Muscle of leg (tissue), 16 donors: Measurements from ENCODE around the gene MRPS24. TPM values are rescaled to one million over a fixed set of nuclear protein-coding genes. Genes with fewer than 3 reads are reported as not detected.
A peak's percentile ranks its signal among the peaks of the same experiment; 100 is the strongest.

Source experiments
- DNase-seq: peaks from one replicate; pipeline ENCODE4 v3.0.0; 2013
- H3K27ac ChIP-seq: one replicate; pipeline ENCODE4 v1.5.1; 2013; ENCODE audit warnings: mild to moderate bottlenecking, low read length, control low read depth
- H3K27me3 ChIP-seq: one replicate; pipeline ENCODE4 v1.6.1; 2013; ENCODE audit warnings: low read length; ENCODE audit not compliant: control insufficient read depth, insufficient read depth
- H3K36me3 ChIP-seq: one replicate; pipeline ENCODE4 v1.6.1; 2013; ENCODE audit warnings: low read length; ENCODE audit not compliant: control insufficient read depth, insufficient read depth
- H3K4me1 ChIP-seq: one replicate; pipeline ENCODE4 v1.6.1; 2013; ENCODE audit warnings: low read length; ENCODE audit not compliant: control insufficient read depth, insufficient read depth
- H3K4me3 ChIP-seq: one replicate; pipeline ENCODE4 v1.5.1; 2013; ENCODE audit warnings: low read length, control low read depth
- H3K9me3 ChIP-seq: replicated peaks from 2 replicates; pipeline ENCODE4 v1.6.1; 2013; ENCODE audit warnings: low read depth, low read length; ENCODE audit not compliant: control insufficient read depth
- WGBS: methylation state at CpG from one replicate; pipeline ENCODE4 v1.1.5; 2013; ENCODE audit warnings: missing lambda C conversion rate; ENCODE audit not compliant: insufficient coverage; 5-methylcytosine and 5-hydroxymethylcytosine counted together
- long read RNA-seq, 11 donors: transcript quantifications; one replicate each; lab custom pipeline, GENCODE V29; 2026
- polyA plus RNA-seq, 8 donors: library from polyadenylated mRNA; unstranded; fragments of 120-200 nt; gene quantifications; one replicate each; pipeline versions ENCODE4 v1.2.1 to v1.2.3, GENCODE V29; 2013; ENCODE audit warnings: inconsistent platforms in 1 of 8, low replicate concordance in 1 of 8; ENCODE audit not compliant: insufficient read length in 8 of 8, insufficient read depth in 1 of 8
- total RNA-seq: library from RNA; stranded (reverse); fragments of 120-200 nt; gene quantifications from one replicate; pipeline ENCODE4 v1.2.4, GENCODE V29; 2013

The MRPS24 gene
- total RNA-seq = 101 TPM
- 10 to 100 TPM; 67.5 to 97.7 (median 74.4) TPM for polyA plus RNA-seq
- long read RNA-seq, donor 1, transcript MRPS24-203 (3 exons, 743 nt) = minor isoform, 7 of 38 reads
- long read RNA-seq, donor 1, transcript MRPS24-201 (4 exons, 707 nt) = major isoform, 28 of 38 reads
- long read RNA-seq, donor 1, partial matches to known transcripts = 0 of 38 reads
- long read RNA-seq, donor 1, other reads (novel, unspliced or antisense) = 0 of 38 reads
- long read RNA-seq, donor 2, transcript MRPS24-201 (4 exons, 707 nt) = major isoform, 6 of 6 reads
- long read RNA-seq, donor 2, partial matches to known transcripts = 0 of 6 reads
- long read RNA-seq, donor 2, other reads (novel, unspliced or antisense) = 0 of 6 reads
- long read RNA-seq, donor 3, transcript MRPS24-205 (2 exons, 392 nt) = minor isoform, 6 of 71 reads
- long read RNA-seq, donor 3, transcript MRPS24-201 (4 exons, 707 nt) = major isoform, 47 of 71 reads
- long read RNA-seq, donor 3, transcript MRPS24-203 (3 exons, 743 nt) = minor isoform, 18 of 71 reads
- long read RNA-seq, donor 3, partial matches to known transcripts = 0 of 71 reads
- long read RNA-seq, donor 3, other reads (novel, unspliced or antisense) = 0 of 71 reads
- long read RNA-seq, donor 4, transcript MRPS24-201 (4 exons, 707 nt) = major isoform, 36 of 49 reads
- long read RNA-seq, donor 4, transcript MRPS24-203 (3 exons, 743 nt) = minor isoform, 12 of 49 reads
- long read RNA-seq, donor 4, partial matches to known transcripts = 0 of 49 reads
- long read RNA-seq, donor 4, other reads (novel, unspliced or antisense) = 0 of 49 reads
- long read RNA-seq, donor 5, transcript MRPS24-201 (4 exons, 707 nt) = major isoform, 136 of 197 reads
- long read RNA-seq, donor 5, transcript MRPS24-203 (3 exons, 743 nt) = minor isoform, 57 of 197 reads
- long read RNA-seq, donor 5, partial matches to known transcripts = 0 of 197 reads
- long read RNA-seq, donor 5, other reads (novel, unspliced or antisense) = 0 of 197 reads
- long read RNA-seq, donor 6, transcript MRPS24-201 (4 exons, 707 nt) = major isoform, 119 of 164 reads
- long read RNA-seq, donor 6, transcript MRPS24-203 (3 exons, 743 nt) = minor isoform, 30 of 164 reads
- long read RNA-seq, donor 6, partial matches to known transcripts = 12 of 164 reads
- long read RNA-seq, donor 6, other reads (novel, unspliced or antisense) = 0 of 164 reads
- long read RNA-seq, donor 7, transcript MRPS24-203 (3 exons, 743 nt) = minor isoform, 17 of 111 reads
- long read RNA-seq, donor 7, transcript MRPS24-201 (4 exons, 707 nt) = major isoform, 78 of 111 reads
- long read RNA-seq, donor 7, transcript MRPS24-205 (2 exons, 392 nt) = minor isoform, 5 of 111 reads
- long read RNA-seq, donor 7, partial matches to known transcripts = 10 of 111 reads
- long read RNA-seq, donor 7, other reads (novel, unspliced or antisense) = 0 of 111 reads
- long read RNA-seq, donor 8, transcript MRPS24-203 (3 exons, 743 nt) = minor isoform, 14 of 73 reads
- long read RNA-seq, donor 8, transcript MRPS24-201 (4 exons, 707 nt) = major isoform, 56 of 73 reads
- long read RNA-seq, donor 8, partial matches to known transcripts = 0 of 73 reads
- long read RNA-seq, donor 8, other reads (novel, unspliced or antisense) = 0 of 73 reads
- long read RNA-seq, donor 9, transcript MRPS24-201 (4 exons, 707 nt) = major isoform, 35 of 48 reads
- long read RNA-seq, donor 9, transcript MRPS24-203 (3 exons, 743 nt) = minor isoform, 12 of 48 reads
- long read RNA-seq, donor 9, partial matches to known transcripts = 0 of 48 reads
- long read RNA-seq, donor 9, other reads (novel, unspliced or antisense) = 0 of 48 reads
- long read RNA-seq, donor 10, transcript MRPS24-201 (4 exons, 707 nt) = major isoform, 91 of 134 reads
- long read RNA-seq, donor 10, transcript MRPS24-205 (2 exons, 392 nt) = minor isoform, 5 of 134 reads
- long read RNA-seq, donor 10, transcript MRPS24-203 (3 exons, 743 nt) = minor isoform, 22 of 134 reads
- long read RNA-seq, donor 10, partial matches to known transcripts = 16 of 134 reads
- long read RNA-seq, donor 10, other reads (novel, unspliced or antisense) = 0 of 134 reads
- long read RNA-seq, donor 11, transcript MRPS24-201 (4 exons, 707 nt) = major isoform, 70 of 100 reads
- long read RNA-seq, donor 11, transcript MRPS24-205 (2 exons, 392 nt) = minor isoform, 6 of 100 reads
- long read RNA-seq, donor 11, transcript MRPS24-203 (3 exons, 743 nt) = minor isoform, 23 of 100 reads
- long read RNA-seq, donor 11, partial matches to known transcripts = 0 of 100 reads
- long read RNA-seq, donor 11, other reads (novel, unspliced or antisense) = 0 of 100 reads

DNA sequence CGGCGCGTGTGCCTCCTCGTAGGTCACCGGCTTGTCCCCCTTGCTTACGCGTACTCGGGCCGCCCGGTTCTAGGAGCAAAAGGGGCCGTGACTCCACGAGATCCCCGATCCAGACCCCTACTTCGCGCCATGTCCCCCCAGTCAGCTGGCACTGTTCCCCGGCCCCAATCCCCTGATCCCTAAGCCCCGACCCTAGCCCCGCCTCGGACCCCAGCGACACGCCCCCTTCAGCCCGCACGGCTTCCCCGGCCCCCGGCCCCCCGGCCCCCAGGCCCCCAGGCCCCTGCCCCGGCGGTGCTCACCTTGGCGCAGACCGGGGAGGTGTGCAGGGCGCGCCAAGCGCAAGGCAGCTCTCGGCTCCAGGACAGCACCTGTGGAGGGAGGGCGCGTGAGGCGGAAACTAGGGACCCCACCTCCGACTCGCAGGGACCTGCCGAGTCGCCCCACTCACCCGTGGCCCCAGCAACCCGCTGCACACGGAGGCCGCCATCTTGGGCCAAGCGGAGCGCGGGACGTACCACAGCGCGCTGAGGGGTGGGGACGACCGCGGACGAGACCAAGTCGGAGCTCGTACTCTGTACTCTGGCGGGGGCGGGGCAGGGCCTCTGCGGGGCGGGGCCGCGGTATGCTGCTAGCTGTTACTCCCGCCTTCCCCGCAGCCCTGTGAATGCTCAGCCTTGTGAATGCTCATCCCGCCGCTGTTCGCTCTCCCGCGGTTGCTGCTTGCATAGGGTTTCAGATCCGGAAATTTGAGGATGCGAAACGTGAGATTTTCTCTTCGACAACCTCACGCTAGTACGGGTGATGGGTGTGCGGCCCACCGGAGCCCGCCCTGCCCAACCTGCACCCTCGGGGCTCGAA is at the start of gene MRPS24:
Gene MRPS24 (minus strand): TSS at position 512 of the 861 bp plus-strand sequence. CDS start 22 bp downstream, at position 490.
- peak; percentile 98 for DNase-seq
- Histone ChIP-seq H3K4me3 (peak within 1 kb of the TSS; percentile 84), H3K36me3 (peaks cover 16% of the 10 kb centered on the region), H3K9me3 (no peaks in the 10 kb centered on the region), H3K4me1 (peaks cover 25% of the 10 kb centered on the region), H3K27me3 (no peaks in the 10 kb centered on the region), H3K27ac (peak within 1 kb of the TSS; percentile 97)
- 1% methylated on average over 64 of the region's 81 CpGs for WGBS

DNA sequence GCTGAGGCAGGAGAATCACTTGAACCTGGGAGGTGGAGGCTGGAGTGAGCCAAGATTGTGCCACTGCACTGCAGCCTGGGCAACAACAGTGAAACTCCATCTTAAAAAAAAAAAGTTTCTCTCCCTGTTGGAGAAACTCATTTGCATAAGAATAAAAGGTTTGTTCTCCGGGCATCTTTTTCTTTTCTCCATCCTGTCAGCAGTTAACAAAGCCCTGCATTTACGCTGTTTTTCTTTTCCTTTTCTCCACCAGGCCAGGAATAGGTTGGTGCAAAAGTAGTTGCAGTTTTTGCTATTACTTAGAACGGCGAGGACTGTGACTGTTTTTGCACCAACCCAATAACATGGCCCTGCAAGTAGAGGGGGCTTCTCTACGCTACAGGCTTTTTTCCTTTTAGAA is 46.6 kb upstream of the MRPS24 start:
- Histone ChIP-seq H3K27ac (no peak overlapping the region), H3K27me3 (no peaks in the 10 kb centered on the region), H3K36me3 (peaks cover 3% of the 10 kb centered on the region), H3K4me1 (peaks cover 3% of the 10 kb centered on the region), H3K4me3 (no peak overlapping the region), H3K9me3 (no peaks in the 10 kb centered on the region)
- DNase-seq = no peak
- no CpG with 5 or more reads among the region's 5 CpGs for WGBS

DNA sequence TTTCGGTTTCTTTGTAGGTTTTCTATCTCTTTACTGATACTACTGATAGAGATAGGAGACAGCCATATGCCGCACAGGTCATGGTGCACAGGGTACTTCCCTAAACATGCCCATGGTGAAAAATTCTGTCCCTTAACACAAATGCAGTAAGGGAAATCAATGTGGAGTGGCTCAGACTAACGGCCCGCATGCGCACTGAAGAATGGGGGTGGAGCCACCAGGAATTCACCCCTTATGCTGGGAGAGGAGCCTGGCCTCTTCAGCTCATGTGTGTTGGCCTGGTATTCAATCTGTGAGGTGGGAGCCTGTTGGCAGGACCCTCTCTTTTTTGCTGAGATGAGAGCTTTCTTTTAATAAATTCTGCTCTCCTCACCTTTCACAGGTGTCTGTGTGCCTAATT is 45.5 kb upstream of the MRPS24 start:
- Histone ChIP-seq H3K4me1 (peaks cover 3% of the 10 kb centered on the region), H3K36me3 (peaks cover 3% of the 10 kb centered on the region), H3K9me3 (no peaks in the 10 kb centered on the region), H3K27me3 (no peaks in the 10 kb centered on the region), H3K27ac (no peak overlapping the region), H3K4me3 (no peak overlapping the region)
- DNase-seq = no peak
- WGBS = 100% methylated on average over 1 of the region's 5 CpGs

DNA sequence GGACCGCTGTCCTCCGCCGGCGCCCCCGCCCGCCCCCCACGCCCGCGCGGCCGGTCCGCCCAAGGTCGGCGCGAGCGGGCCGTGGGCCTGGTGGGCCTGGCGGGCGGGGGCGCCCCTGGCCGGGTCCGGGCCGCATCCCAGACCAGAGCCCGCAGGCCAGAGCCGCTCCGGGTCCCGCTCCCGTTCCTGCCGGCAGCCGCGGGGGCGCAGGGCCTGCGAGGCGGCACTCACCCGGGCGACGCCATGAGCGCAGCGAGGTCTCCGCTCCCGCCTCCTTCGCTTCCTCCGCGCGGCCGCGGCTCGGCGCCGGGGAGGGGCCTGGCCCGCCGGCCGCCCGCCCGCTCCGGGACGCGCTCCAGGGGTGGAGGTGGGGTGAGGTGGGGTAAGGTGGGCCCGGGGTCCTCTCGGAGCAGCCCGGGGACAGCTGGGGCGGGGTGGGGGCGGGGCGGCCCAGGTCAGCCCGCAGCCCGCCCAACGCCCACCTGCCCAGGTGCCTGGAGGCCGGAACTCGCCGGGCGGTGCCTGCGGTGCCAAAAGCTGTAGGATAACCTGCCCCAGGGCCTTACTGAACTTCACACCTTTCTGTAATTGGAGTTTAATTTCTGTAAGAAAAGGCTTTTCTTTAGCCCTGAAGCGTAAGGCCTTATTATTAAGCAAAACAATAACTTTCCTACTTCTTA is 37.2 kb upstream of the MRPS24 start, which contains the start of gene URGCP:
Gene URGCP (minus strand): TSS at position 266 of the 680 bp plus-strand sequence. CDS start 21 bp downstream, at position 245.
- Histone ChIP-seq H3K4me3 (peak within 1 kb of the TSS; percentile 69), H3K27me3 (no peaks in the 10 kb centered on the region), H3K27ac (peak within 1 kb of the TSS; percentile 91), H3K36me3 (peaks cover 4% of the 10 kb centered on the region), H3K4me1 (peaks cover 11% of the 10 kb centered on the region), H3K9me3 (no peaks in the 10 kb centered on the region)
- under 1% methylated on average over 45 of the region's 73 CpGs for WGBS
- DNase-seq = peak; percentile 73

DNA sequence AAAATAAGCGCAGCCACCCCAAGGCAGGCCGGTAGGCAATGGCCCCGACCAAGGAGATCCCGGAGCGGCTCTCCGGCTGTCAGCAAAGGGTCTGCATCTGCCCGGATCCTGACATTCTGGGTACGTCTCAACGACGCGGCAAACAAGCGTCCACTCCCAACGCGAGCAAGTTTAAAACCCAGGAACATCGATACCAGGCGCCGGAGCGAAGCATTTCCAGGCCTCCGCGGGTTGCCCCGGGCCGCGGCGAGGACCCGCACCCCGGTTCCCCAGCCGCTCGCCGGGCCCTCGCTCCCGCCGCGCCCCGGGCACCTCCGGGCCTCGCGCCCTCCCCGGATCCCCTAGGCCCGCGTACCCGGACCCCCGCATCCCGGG is 36.6 kb upstream of the MRPS24 start:
- peaks cover 11% of the 10 kb centered on the region for H3K4me1 ChIP-seq
- H3K9me3 ChIP-seq = no peaks in the 10 kb centered on the region
- no peaks in the 10 kb centered on the region for H3K27me3 ChIP-seq
- peaks cover 4% of the 10 kb centered on the region for H3K36me3 ChIP-seq
- H3K4me3 ChIP-seq = peak overlapping the region; percentile 69
- peak; percentile 62 for DNase-seq
- under 1% methylated on average over 37 of the region's 43 CpGs for WGBS
- peak overlapping the region; percentile 91 for H3K27ac ChIP-seq

DNA sequence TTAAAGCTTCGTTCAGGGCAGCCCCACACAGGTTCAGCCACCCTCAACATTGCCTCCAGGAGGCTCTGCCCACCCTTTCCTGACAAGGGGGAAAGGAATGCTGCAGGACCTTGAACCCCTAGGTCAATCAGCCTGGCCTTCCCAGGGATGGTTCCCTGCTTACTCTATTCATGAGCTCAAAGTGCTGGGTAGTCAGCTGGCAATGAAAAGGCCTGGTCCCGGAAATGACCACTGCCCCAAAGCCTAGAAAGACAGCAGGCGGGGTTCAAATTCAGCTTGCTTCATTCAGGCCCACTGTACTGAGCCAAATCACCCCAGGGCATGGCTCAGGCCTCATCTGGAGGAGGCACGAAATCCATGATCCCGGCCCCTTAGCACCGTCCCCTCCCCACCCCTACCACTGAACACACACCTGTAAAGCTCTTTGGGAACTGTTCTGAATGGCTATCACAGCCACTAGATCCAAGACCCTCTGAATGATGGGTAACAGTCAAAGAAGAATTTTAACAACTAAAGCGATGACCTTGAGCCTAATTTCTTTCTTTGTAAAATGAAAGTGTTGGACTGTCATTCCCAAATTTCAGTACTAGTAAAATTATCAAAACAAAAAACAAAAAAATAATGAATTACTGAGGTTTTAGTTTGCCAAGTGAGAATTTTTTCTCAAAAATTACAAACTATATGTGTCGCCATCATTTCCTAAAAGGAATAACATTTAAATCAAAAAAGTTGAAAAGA is 36.1 kb upstream of the MRPS24 start:
- Histone ChIP-seq H3K4me1 (peaks cover 11% of the 10 kb centered on the region), H3K27ac (peak overlapping the region; percentile 91), H3K36me3 (peaks cover 4% of the 10 kb centered on the region), H3K9me3 (no peaks in the 10 kb centered on the region), H3K27me3 (no peaks in the 10 kb centered on the region), H3K4me3 (peak overlapping the region; percentile 69)
- peak; percentile 13 for DNase-seq
- 60% methylated on average over 1 of the region's 8 CpGs for WGBS

DNA sequence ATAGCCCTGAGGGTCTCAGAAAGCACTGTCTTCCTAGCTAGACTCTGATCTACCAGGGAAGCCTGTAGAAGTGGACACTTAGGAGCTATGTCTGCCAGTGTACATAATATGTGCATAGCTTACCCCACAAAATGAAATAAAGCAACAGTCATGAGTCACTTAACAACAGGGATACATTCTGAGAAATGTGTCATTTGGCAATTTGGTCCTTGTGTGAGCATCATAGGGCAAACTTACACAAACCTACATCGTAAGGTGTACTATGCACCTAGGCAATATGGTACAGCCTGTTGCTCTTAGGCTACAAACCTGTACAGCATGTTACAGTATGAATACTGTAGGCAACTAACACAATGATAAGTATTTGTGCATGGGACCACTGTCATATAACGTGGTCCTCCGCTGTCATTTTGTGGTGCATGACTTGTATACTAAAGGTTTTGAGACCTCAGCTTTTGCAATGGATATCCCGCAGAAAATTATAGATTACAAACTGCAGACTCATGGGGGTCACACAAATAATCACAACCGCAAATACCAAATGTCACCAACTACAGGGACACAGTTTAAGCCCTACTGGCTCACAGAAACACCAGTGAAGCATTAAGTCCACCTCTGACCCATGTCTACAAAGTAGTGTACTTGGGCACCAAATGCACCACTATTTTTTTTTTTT is 35.4 kb upstream of the MRPS24 start:
- WGBS = 88% methylated on average over 1 of the region's 5 CpGs
- H3K4me3 ChIP-seq = no peak overlapping the region

More for the DNA sequence above, 35.4 kb upstream of the MRPS24 start:
- no peak overlapping the region for H3K27ac ChIP-seq
- H3K9me3 ChIP-seq = no peaks in the 10 kb centered on the region
- peaks cover 4% of the 10 kb centered on the region for H3K36me3 ChIP-seq
- H3K27me3 ChIP-seq = no peaks in the 10 kb centered on the region
- H3K4me1 ChIP-seq = peaks cover 11% of the 10 kb centered on the region
- no peak for DNase-seq
